ENCODE measurements around the gene LMO7. TPM values are rescaled to one million over a fixed set of nuclear protein-coding genes. Genes with fewer than 3 reads are reported as not detected.

The LMO7 gene
- total and polyA plus RNA-seq, 2 of the 8 experiments (the other 6 are each of a cell fraction or from before 2014, with no cell fraction given) = 8.1 to 28.3 TPM

DNA sequence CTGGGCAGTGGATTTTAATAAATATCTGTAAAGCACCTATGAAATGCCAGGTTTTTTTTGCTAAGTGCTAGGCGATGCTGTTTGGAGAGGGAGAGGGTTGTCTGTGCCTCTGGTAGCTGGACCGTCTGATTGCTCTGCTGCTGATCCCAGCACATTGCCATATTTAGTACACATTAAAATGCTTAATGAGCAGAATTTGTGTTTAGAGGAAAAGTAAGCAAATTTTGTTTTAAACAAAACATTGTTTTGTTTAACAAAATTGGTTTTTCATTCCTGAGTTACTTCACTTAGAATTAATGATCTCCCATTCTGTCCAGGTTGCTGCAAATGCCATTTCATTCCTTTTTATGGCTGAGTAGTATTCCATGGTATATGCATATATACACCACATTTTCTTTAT, 85.2 kb downstream of the LMO7 start:
- no peaks in the 10 kb centered on the region for H3K36me3 ChIP-seq (ENCODE audit: control insufficient read depth in 2 of 4, insufficient read depth in 4 of 4, low read length in 3 of 4)
- no peak overlapping the region for H3K4me2 ChIP-seq (ENCODE audit: insufficient read depth in 1 of 2, low read depth in 2 of 2, low read length in 2 of 2)
- H4K20me1 ChIP-seq (replicated peaks in 1 of 2; ENCODE audit: control insufficient read depth in 1 of 2, insufficient read depth in 2 of 2, low read length in 2 of 2) = no peaks in the 10 kb centered on the region
- no peak overlapping the region for H3K18ac ChIP-seq (ENCODE audit: extremely low read depth, low read length)
- no peak overlapping the region for H3K4ac ChIP-seq (replicated peaks; ENCODE audit: insufficient read length, low read depth, low read length)
- no peaks in the 10 kb centered on the region for H3K9me3 ChIP-seq (ENCODE audit: insufficient read depth in 2 of 2, low read depth in 1 of 2, low read length in 1 of 2)
- no peak overlapping the region for H2BK15ac ChIP-seq (ENCODE audit: low read length)
- no peak overlapping the region for H2AFZ ChIP-seq (ENCODE audit: low read length)
- H4K91ac ChIP-seq (replicated peaks; ENCODE audit: insufficient read length, low read length) = no peak overlapping the region
- H2AK5ac ChIP-seq (ENCODE audit: low read depth, low read length) = no peak overlapping the region
- H4K8ac ChIP-seq (ENCODE audit: extremely low read depth, insufficient read depth, low read length) = no peak overlapping the region
- H4K5ac ChIP-seq (ENCODE audit: insufficient read length, low read depth, low read length) = no peak overlapping the region
- no peak for DNase-seq (ENCODE audit: low read depth in 1 of 2, low spot score in 2 of 2)
- no peak overlapping the region for H3K4me3 ChIP-seq (ENCODE audit: extremely low read depth in 1 of 4, insufficient read depth in 2 of 4, low read depth in 3 of 4, low read length in 4 of 4)
- H3K56ac ChIP-seq (replicated peaks; ENCODE audit: insufficient read length, low read depth, low read length) = no peak overlapping the region
- no peaks in the 10 kb centered on the region for H3K23me2 ChIP-seq (ENCODE audit: low read depth, low read length)
- TF ChIP-seq SP2 (IDR thresholded peaks at IDR 0.05; ENCODE audit: low read length) (no peak), SIN3A (conservative IDR thresholded peaks at IDR 0.05 in 1 of 2, IDR thresholded peaks at IDR 0.05 in 1 of 2; ENCODE audit: low read depth in 1 of 2, low read length in 2 of 2) (no peak), NRF1 (IDR thresholded peaks at IDR 0.05; ENCODE audit: low read depth, low read length) (no peak), CTBP2 (IDR thresholded peaks at IDR 0.05; ENCODE audit: borderline replicate concordance, insufficient read depth, insufficient read length, low read length) (no peak), TAF1 (IDR thresholded peaks at IDR 0.05; ENCODE audit: low read depth, low read length) (no peak), PHF8 (conservative IDR thresholded peaks at IDR 0.05; ENCODE audit: low read depth, low read length) (no peak)
- TF ChIP-seq, protein P1, sequence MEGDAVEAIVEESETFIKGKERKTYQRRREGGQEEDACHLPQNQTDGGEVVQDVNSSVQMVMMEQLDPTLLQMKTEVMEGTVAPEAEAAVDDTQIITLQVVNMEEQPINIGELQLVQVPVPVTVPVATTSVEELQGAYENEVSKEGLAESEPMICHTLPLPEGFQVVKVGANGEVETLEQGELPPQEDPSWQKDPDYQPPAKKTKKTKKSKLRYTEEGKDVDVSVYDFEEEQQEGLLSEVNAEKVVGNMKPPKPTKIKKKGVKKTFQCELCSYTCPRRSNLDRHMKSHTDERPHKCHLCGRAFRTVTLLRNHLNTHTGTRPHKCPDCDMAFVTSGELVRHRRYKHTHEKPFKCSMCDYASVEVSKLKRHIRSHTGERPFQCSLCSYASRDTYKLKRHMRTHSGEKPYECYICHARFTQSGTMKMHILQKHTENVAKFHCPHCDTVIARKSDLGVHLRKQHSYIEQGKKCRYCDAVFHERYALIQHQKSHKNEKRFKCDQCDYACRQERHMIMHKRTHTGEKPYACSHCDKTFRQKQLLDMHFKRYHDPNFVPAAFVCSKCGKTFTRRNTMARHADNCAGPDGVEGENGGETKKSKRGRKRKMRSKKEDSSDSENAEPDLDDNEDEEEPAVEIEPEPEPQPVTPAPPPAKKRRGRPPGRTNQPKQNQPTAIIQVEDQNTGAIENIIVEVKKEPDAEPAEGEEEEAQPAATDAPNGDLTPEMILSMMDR (IDR thresholded peaks at IDR 0.05; ENCODE audit: control extremely low read depth in 1 of 3, insufficient read depth in 1 of 3, low read depth in 1 of 3, low read length in 3 of 3) = no peak
- TF ChIP-seq, protein P2, sequence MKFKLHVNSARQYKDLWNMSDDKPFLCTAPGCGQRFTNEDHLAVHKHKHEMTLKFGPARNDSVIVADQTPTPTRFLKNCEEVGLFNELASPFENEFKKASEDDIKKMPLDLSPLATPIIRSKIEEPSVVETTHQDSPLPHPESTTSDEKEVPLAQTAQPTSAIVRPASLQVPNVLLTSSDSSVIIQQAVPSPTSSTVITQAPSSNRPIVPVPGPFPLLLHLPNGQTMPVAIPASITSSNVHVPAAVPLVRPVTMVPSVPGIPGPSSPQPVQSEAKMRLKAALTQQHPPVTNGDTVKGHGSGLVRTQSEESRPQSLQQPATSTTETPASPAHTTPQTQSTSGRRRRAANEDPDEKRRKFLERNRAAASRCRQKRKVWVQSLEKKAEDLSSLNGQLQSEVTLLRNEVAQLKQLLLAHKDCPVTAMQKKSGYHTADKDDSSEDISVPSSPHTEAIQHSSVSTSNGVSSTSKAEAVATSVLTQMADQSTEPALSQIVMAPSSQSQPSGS (IDR thresholded peaks at IDR 0.05; ENCODE audit: low read length) = no peak
- H2BK12ac ChIP-seq (ENCODE audit: low read depth, low read length) = no peak overlapping the region
- H2BK120ac ChIP-seq (replicated peaks; ENCODE audit: low read depth, low read length) = no peak overlapping the region
- no peak overlapping the region for H2BK5ac ChIP-seq (ENCODE audit: low read depth, low read length)
- H2BK20ac ChIP-seq (ENCODE audit: low read length) = no peak overlapping the region
- no peaks in the 10 kb centered on the region for H3K4me1 ChIP-seq (replicated peaks in 1 of 4; ENCODE audit: control insufficient read depth in 3 of 4, insufficient read depth in 4 of 4, low read length in 3 of 4)
- WGBS, 2 experiments (ENCODE audit: extremely low coverage in 1 of 2, insufficient coverage in 1 of 2, insufficient read length in 1 of 2, insufficient replicate concordance in 2 of 2, low coverage in 1 of 2, low lambda C conversion rate in 2 of 2, missing lambda C conversion rate in 1 of 2) = 93% methylated on average over 2 of the region's 2 CpGs; no CpG with 5 or more reads in 1 of the 2 experiments
- H3K9ac ChIP-seq (replicated peaks in 1 of 4; ENCODE audit: extremely low read depth in 1 of 4, low read depth in 3 of 4, low read length in 3 of 4) = no peak overlapping the region
- CTCF ChIA-PET (ENCODE audit: partially characterized antibody) = no interaction called here
- no peak overlapping the region for H3K14ac ChIP-seq (ENCODE audit: insufficient read length)
- no peaks in the 10 kb centered on the region for H3K27me3 ChIP-seq (replicated peaks in 1 of 4; ENCODE audit: control insufficient read depth in 3 of 4, extremely low read depth in 1 of 4, insufficient read depth in 3 of 4, low read length in 3 of 4)
- no peak for FAIRE-seq
- H3K79me1 ChIP-seq (ENCODE audit: low read depth, low read length) = no peaks in the 10 kb centered on the region
- no peak overlapping the region for H3K27ac ChIP-seq (ENCODE audit: low read depth, low read length)
- no peak overlapping the region for H3K23ac ChIP-seq (ENCODE audit: insufficient read length)
- POLR2A ChIA-PET (ENCODE audit: partially characterized antibody) = no interaction called here
- no peaks in the 10 kb centered on the region for H3K79me2 ChIP-seq (ENCODE audit: control insufficient read depth in 1 of 2, insufficient read depth in 2 of 2, low read length in 2 of 2)
